Measurements from ENCODE around the gene CCDC30. TPM values are rescaled to one million over a fixed set of nuclear protein-coding genes. Genes with fewer than 3 reads are reported as not detected.
"Not testable (repeated sequence)": the region's sequence is repeated elsewhere in the genome, so short reads cannot be mapped to it uniquely, and the experiment has no call there.

Gene CCDC30
- total RNA-seq, 4 donors from 2014 or later = 0.99 to 4.1 (median 1.7) TPM

DNA sequence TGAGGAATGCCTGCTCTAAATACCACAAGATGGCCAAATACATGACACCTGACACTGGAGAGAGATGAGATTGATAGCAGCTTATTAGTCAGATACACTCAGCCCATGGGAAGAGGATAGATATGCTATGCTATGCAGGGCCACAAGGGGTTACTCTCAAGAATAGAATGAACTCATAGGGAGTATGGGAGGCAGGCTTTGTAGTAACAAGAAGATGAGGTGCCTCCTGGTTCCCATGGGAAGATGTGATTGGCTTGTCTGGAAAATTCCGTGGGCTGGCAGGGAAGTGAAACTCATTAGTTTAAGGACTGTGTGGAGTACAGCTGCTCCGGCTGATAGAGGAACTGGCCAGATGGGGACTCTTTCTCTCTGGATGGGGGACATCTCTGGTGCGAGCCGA lies 16.5 kb downstream of the CCDC30 start:
- WGBS = 43% methylated on average over 4 of the region's 4 CpGs

GRCh38 chr1:42480921-42481320 lies 17.8 kb downstream of the CCDC30 start:
- WGBS = 100% methylated on average over 1 of the region's 1 CpG
- intact Hi-C loops (cut with DNase I) = no loop called here

More for the DNA sequence above, 16.5 kb downstream of the CCDC30 start:
- no peak overlapping the region for H3K27ac ChIP-seq (replicated peaks in 1 of 4)
- no peaks in the 10 kb centered on the region for H3K4me1 ChIP-seq
- TF ChIP-seq POLR2A (IDR thresholded peaks at IDR 0.05; ENCODE audit: low read depth) (no peak), EP300 (IDR thresholded peaks at IDR 0.05) (no peak), POLR2AphosphoS5 (IDR thresholded peaks at IDR 0.05) (no peak), CTCF (IDR thresholded peaks at IDR 0.05) (no peak)
- intact Hi-C loops (cut with DNase I) = no loop called here
- no peak overlapping the region for H3K4me3 ChIP-seq
- H3K36me3 ChIP-seq = peaks cover 3 to 27% (median 5%) of the 10 kb centered on the region in 4 donors
- H3K27me3 ChIP-seq = no peaks in the 10 kb centered on the region
- DNase-seq (ENCODE audit: extremely low spot score) = no peak
- no peaks in the 10 kb centered on the region for H3K9me3 ChIP-seq

GRCh38 chr1:42482635-42483153 lies 19.6 kb downstream of the CCDC30 start:
- H3K4me3 ChIP-seq = no peak overlapping the region
- WGBS = 92% methylated on average over 2 of the region's 2 CpGs
- DNase-seq (ENCODE audit: extremely low spot score) = no peak
- peaks cover 3 to 32% (median 5%) of the 10 kb centered on the region in 4 donors for H3K36me3 ChIP-seq
- intact Hi-C loops (cut with DNase I) = no loop called here
- TF ChIP-seq CTCF (IDR thresholded peaks at IDR 0.05) = no peak
- TF ChIP-seq POLR2A (IDR thresholded peaks at IDR 0.05; ENCODE audit: low read depth) = no peak
- TF ChIP-seq EP300 (IDR thresholded peaks at IDR 0.05) = no peak
- no peak for TF ChIP-seq POLR2AphosphoS5 (IDR thresholded peaks at IDR 0.05)
- H3K27ac ChIP-seq (replicated peaks in 1 of 4) = no peak overlapping the region
- H3K4me1 ChIP-seq = no peaks in the 10 kb centered on the region
- H3K27me3 ChIP-seq = no peaks in the 10 kb centered on the region
- no peaks in the 10 kb centered on the region for H3K9me3 ChIP-seq

More at GRCh38 chr1:42480921-42481320, 17.8 kb downstream of the CCDC30 start:
- no peaks in the 10 kb centered on the region for H3K4me1 ChIP-seq
- H3K9me3 ChIP-seq = no peaks in the 10 kb centered on the region
- H3K27ac ChIP-seq (replicated peaks in 1 of 4) = no peak overlapping the region
- TF ChIP-seq EP300 (IDR thresholded peaks at IDR 0.05) (no peak), CTCF (IDR thresholded peaks at IDR 0.05) (no peak), POLR2A (IDR thresholded peaks at IDR 0.05; ENCODE audit: low read depth) (no peak), POLR2AphosphoS5 (IDR thresholded peaks at IDR 0.05) (no peak)
- no peak for DNase-seq (ENCODE audit: extremely low spot score)
- peaks cover 3 to 27% (median 5%) of the 10 kb centered on the region in 4 donors for H3K36me3 ChIP-seq
- no peaks in the 10 kb centered on the region for H3K27me3 ChIP-seq
- no peak overlapping the region for H3K4me3 ChIP-seq

- DNase-seq (ENCODE audit: extremely low spot score) = no peak
- Histone ChIP-seq H3K4me1 (no peaks in the 10 kb centered on the region), H3K4me3 (no peak overlapping the region), H3K9me3 (no peaks in the 10 kb centered on the region), H3K36me3 (peaks cover 3 to 33% (median 5%) of the 10 kb centered on the region in 4 donors), H3K27ac (replicated peaks in 1 of 4) (no peak overlapping the region), H3K27me3 (no peaks in the 10 kb centered on the region)
- TF ChIP-seq POLR2A (IDR thresholded peaks at IDR 0.05; ENCODE audit: low read depth) = no peak
- TF ChIP-seq EP300 (IDR thresholded peaks at IDR 0.05) = no peak
- no peak for TF ChIP-seq POLR2AphosphoS5 (IDR thresholded peaks at IDR 0.05)
- no peak for TF ChIP-seq CTCF (IDR thresholded peaks at IDR 0.05)
- intact Hi-C loops (cut with DNase I) = no loop called here
- 85% methylated on average over 2 of the region's 2 CpGs for WGBS
Observed at GRCh38 chr1:42484382-42484781, 21.3 kb downstream of the CCDC30 start.

DNA sequence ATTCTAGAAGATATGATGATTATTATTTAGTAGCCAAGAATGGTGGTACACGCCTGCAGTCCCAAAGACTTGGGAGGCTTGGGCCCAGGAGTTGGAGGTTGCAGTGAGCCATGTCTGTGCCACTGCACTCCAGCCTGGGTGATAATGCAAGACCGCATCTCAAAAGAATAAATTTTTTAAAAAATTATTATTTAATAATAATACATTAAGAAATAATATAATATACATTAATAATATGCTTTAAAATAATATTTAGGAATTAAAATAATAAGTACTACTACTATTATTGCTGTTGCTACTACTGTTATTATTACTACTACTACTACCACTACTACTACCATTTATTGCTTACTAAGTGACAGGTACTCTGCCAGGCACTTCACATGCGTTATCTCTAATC lies 27.2 kb downstream of the CCDC30 start:
- H3K27me3 ChIP-seq = no peaks in the 10 kb centered on the region
- peaks cover 0 to 4% (median 0%) of the 10 kb centered on the region in 4 donors for H3K9me3 ChIP-seq
- DNase-seq (ENCODE audit: extremely low spot score) = no peak
- no peak overlapping the region for H3K27ac ChIP-seq (replicated peaks in 1 of 4)
- no peaks in the 10 kb centered on the region for H3K4me1 ChIP-seq
- intact Hi-C loops (cut with DNase I) = no loop called here
- WGBS = 95% methylated on average over 3 of the region's 3 CpGs
- no peak for TF ChIP-seq POLR2AphosphoS5 (IDR thresholded peaks at IDR 0.05)
- TF ChIP-seq EP300 (IDR thresholded peaks at IDR 0.05) = no peak
- TF ChIP-seq CTCF (IDR thresholded peaks at IDR 0.05) = no peak
- TF ChIP-seq POLR2A (IDR thresholded peaks at IDR 0.05; ENCODE audit: low read depth) = no peak
- no peak overlapping the region for H3K4me3 ChIP-seq
- H3K36me3 ChIP-seq = peaks cover 0 to 10% (median 0%) of the 10 kb centered on the region in 4 donors

GRCh38 chr1:42502031-42502430 lies 38.9 kb downstream of the CCDC30 start:
- Histone ChIP-seq H3K9me3 (peaks cover 0 to 28% (median 8%) of the 10 kb centered on the region in 4 donors), H3K36me3 (peaks cover 12 to 42% (median 18%) of the 10 kb centered on the region in 4 donors)
- H3K27ac ChIP-seq (replicated peaks in 1 of 4); H3K4me3 ChIP-seq; H3K27me3 ChIP-seq; DNase-seq (ENCODE audit: extremely low spot score); H3K4me1 ChIP-seq; intact Hi-C loops (cut with DNase I): not testable (repeated sequence)
- 96% methylated on average over 4 of the region's 11 CpGs for WGBS

All from esophagus muscularis mucosa (tissue), 4 donors.